Measurements from ENCODE around the gene C22orf39. TPM values are rescaled to one million over a fixed set of nuclear protein-coding genes. Genes with fewer than 3 reads are reported as not detected.

C22orf39 gene
- total RNA-seq, 1 experiment from 2014 or later, result 39.0 TPM

- Histone ChIP-seq H3K9me2 (replicated peaks; ENCODE audit: insufficient read depth, low read length) (no peaks in the 10 kb centered on the region), H2AFZ (ENCODE audit: low read length) (no peak overlapping the region), H3K4me1 (ENCODE audit: low read length) (no peaks in the 10 kb centered on the region), H4K20me1 (ENCODE audit: insufficient read depth, low read depth, low read length) (no peaks in the 10 kb centered on the region), H3K27me3 (ENCODE audit: low read length) (no peaks in the 10 kb centered on the region), H3K4me2 (ENCODE audit: low read depth, low read length, poor library complexity, severe bottlenecking) (no peak overlapping the region), H3K9ac (ENCODE audit: low read length) (no peak overlapping the region), H3K9me3 (ENCODE audit: low read length) (no peaks in the 10 kb centered on the region), H3K36me3 (ENCODE audit: insufficient read depth, low read length) (peaks cover 34% of the 10 kb centered on the region), H3K79me2 (ENCODE audit: low read length) (no peaks in the 10 kb centered on the region), H3K27ac (ENCODE audit: low read length) (no peak overlapping the region), H3K4me3 (ENCODE audit: low read length) (no peak overlapping the region)
- DNase-seq, result no peak
These were observed 51.0 kb downstream of the C22orf39 start for GRCh38 chr22:19396561-19396933.

- no peaks in the 10 kb centered on the region for H3K9me2 ChIP-seq (replicated peaks; ENCODE audit: insufficient read depth, low read length)
- no peak overlapping the region for H2AFZ ChIP-seq (ENCODE audit: low read length)
- no peak overlapping the region for H3K4me3 ChIP-seq (ENCODE audit: low read length)
- H3K36me3 ChIP-seq (ENCODE audit: insufficient read depth, low read length), result peaks cover 40% of the 10 kb centered on the region
- no peak overlapping the region for H3K27ac ChIP-seq (ENCODE audit: low read length)
- no peaks in the 10 kb centered on the region for H3K27me3 ChIP-seq (ENCODE audit: low read length)
- no peaks in the 10 kb centered on the region for H4K20me1 ChIP-seq (ENCODE audit: insufficient read depth, low read depth, low read length)
- no peaks in the 10 kb centered on the region for H3K79me2 ChIP-seq (ENCODE audit: low read length)
- H3K9me3 ChIP-seq (ENCODE audit: low read length), result no peaks in the 10 kb centered on the region
- DNase-seq, result no peak
- no peaks in the 10 kb centered on the region for H3K4me1 ChIP-seq (ENCODE audit: low read length)
- no peak overlapping the region for H3K9ac ChIP-seq (ENCODE audit: low read length)
- H3K4me2 ChIP-seq (ENCODE audit: low read depth, low read length, poor library complexity, severe bottlenecking), result no peak overlapping the region
These were observed 52.2 kb downstream of the C22orf39 start for GRCh38 chr22:19395276-19395675.

GRCh38 chr22:19394274-19395050 is 53.0 kb downstream of the C22orf39 start:
- Histone ChIP-seq H3K9ac (ENCODE audit: low read length) (no peak overlapping the region), H3K9me2 (replicated peaks; ENCODE audit: insufficient read depth, low read length) (no peaks in the 10 kb centered on the region), H3K9me3 (ENCODE audit: low read length) (no peaks in the 10 kb centered on the region), H3K4me2 (ENCODE audit: low read depth, low read length, poor library complexity, severe bottlenecking) (no peak overlapping the region), H4K20me1 (ENCODE audit: insufficient read depth, low read depth, low read length) (no peaks in the 10 kb centered on the region), H2AFZ (ENCODE audit: low read length) (no peak overlapping the region), H3K4me3 (ENCODE audit: low read length) (no peak overlapping the region), H3K4me1 (ENCODE audit: low read length) (no peaks in the 10 kb centered on the region), H3K27me3 (ENCODE audit: low read length) (no peaks in the 10 kb centered on the region), H3K79me2 (ENCODE audit: low read length) (no peaks in the 10 kb centered on the region), H3K27ac (ENCODE audit: low read length) (no peak overlapping the region), H3K36me3 (ENCODE audit: insufficient read depth, low read length) (peaks cover 40% of the 10 kb centered on the region)
- DNase-seq, result no peak

GRCh38 chr22:19393704-19394103 is 53.8 kb downstream of the C22orf39 start:
- Histone ChIP-seq H4K20me1 (ENCODE audit: insufficient read depth, low read depth, low read length) (no peaks in the 10 kb centered on the region), H3K4me3 (ENCODE audit: low read length) (no peak overlapping the region), H3K9me3 (ENCODE audit: low read length) (no peaks in the 10 kb centered on the region), H3K4me2 (ENCODE audit: low read depth, low read length, poor library complexity, severe bottlenecking) (no peak overlapping the region), H3K36me3 (ENCODE audit: insufficient read depth, low read length) (peaks cover 48% of the 10 kb centered on the region), H3K4me1 (ENCODE audit: low read length) (no peaks in the 10 kb centered on the region), H3K9ac (ENCODE audit: low read length) (no peak overlapping the region), H3K79me2 (ENCODE audit: low read length) (no peaks in the 10 kb centered on the region), H3K9me2 (replicated peaks; ENCODE audit: insufficient read depth, low read length) (no peaks in the 10 kb centered on the region), H3K27me3 (ENCODE audit: low read length) (no peaks in the 10 kb centered on the region), H3K27ac (ENCODE audit: low read length) (no peak overlapping the region), H2AFZ (ENCODE audit: low read length) (no peak overlapping the region)
- no peak for DNase-seq

Other genes starting within 250 kb of the C22orf39 start
- 5.0 and 12.9 TPM in 2 replicates for gene CLTCL1, start 156.0 kb downstream of the C22orf39 start, total RNA-seq (2014; rRNA removed; shearing (Covaris generic); ENCODE audit: low replicate concordance)
- 20.0 and 20.2 TPM in 2 replicates for gene HIRA, start 16.0 kb downstream of the C22orf39 start, total RNA-seq (2014; rRNA removed; shearing (Covaris generic); ENCODE audit: low replicate concordance)
- 53.8 and 62.5 TPM in 2 replicates for gene MRPL40, start 15.2 kb downstream of the C22orf39 start, total RNA-seq (2014; rRNA removed; shearing (Covaris generic); ENCODE audit: low replicate concordance)
- 91.5 and 94.9 TPM in 2 replicates for gene UFD1, start 31.5 kb upstream of the C22orf39 start, total RNA-seq (2014; rRNA removed; shearing (Covaris generic); ENCODE audit: low replicate concordance)
- gene CDC45, start 32.2 kb upstream of the C22orf39 start, total RNA-seq (2014; rRNA removed; shearing (Covaris generic); ENCODE audit: low replicate concordance), result 28.1 and 36.5 TPM in 2 replicates
- gene CLDN5, start 76.7 kb upstream of the C22orf39 start, total RNA-seq (2014; rRNA removed; shearing (Covaris generic); ENCODE audit: low replicate concordance), result not detected in 2 replicates